ENCODE data around the gene GOLGA2.
"Not testable (repeated sequence)": the region's sequence is repeated elsewhere in the genome, so short reads cannot be mapped to it uniquely, and the experiment has no call there.

The GOLGA2 gene

DNA sequence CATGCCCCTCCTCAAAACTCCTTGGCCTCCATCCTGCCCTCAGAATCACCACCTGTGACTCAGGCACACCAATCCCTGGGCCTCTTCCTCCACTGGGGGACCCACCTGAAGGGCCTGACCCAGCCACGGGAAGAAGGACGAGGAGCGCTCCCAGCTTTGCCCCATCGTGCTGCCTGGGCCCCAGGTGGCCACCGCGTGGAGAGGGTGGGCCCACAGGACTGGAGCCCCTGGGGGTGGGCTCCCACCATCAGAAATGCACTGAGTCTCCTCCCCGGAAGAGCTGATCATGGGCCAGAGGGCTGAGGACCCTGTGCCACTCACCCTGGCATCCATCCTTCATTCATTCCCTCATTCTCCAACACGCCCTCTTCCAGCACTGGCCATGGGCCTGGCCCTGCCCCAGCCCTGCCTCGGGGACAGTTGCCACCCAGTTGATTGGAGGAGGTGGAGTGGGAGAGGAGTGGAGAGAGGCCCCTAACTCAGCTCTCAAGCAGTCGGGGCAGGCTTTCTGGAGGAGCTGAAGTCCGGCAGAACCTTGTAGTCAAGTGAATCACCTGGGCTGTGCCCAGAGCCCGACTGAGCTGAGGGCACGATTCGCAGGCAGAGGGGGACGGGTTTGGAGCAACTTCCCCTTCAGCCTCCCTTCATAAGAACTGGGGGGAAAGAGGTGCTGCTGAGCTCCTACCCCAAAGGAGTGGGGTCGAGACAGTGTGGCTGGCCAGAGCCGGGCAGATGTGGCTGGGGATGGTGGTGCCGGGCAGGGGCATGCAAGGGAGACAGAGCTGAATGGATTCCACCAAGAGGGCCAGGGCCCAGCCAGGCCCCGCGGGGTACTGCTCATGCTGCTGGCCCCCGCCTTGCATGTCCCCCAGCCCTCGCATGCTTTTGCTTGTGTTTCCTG lies 43.0 kb downstream of the GOLGA2 start:
- no peak for DNase-seq

DNA sequence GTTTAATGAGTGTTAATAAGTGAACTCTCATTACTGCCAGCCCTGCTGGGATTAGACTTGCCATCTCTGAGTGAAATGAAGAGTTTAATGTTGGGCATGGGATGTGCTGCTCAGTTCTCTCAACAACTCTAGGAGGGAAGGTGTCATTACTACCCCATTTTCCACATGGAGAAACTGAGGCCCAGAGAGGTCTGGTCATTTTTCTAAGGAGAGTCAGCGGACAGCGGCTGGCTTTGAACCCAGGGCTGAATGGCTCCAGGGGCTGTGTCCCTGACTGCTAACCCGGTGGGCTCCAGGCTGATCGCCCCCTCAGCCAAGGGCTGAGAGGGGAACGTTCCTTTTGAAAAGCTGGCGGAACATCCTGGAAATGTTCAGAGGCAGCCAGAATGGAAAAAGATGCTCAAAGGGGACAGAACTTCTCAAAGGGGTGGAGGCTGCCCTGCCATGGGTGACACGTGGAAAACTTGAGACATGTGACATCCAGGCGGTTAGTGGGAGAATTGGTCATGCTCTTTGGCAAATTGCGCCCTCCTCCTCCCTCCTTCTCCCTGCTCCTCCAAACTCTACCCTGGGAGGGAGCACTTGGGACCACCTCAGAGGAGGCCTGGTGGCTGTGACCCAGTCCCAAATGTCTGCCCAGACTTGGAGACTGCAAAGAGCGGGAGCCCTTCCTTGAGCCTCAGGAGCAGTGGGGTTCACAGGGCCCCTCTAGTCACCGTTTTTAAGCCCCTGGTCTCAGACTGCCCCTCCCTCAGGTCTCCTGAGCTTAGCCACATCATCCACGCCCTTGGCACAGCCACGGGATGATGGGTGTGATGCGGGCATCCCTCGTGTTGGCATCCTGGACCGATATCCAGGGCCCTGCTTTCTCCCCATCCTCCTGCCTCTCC lies 43.9 kb downstream of the GOLGA2 start:
- DNase-seq: no peak

DNA sequence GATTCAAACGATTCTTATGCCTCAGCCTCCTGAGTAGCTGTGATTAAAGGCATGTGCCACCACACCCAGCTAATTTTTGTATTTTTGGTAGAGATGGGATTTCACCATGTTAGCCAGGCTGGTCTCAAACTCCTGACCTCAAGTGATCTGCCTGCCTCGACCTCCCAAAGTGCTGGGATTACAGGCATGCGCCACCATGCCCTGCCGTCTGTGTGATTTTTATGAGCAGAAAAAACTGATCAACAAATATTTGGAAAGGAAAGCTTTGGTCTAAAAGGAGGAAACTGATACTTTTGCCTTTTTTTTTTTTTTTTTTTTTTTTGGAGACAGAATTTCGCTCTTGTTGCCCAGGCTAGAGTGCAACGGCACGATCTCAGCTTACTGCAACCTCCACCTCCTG lies 44.9 kb downstream of the GOLGA2 start:
- not testable (repeated sequence) for DNase-seq

DNA sequence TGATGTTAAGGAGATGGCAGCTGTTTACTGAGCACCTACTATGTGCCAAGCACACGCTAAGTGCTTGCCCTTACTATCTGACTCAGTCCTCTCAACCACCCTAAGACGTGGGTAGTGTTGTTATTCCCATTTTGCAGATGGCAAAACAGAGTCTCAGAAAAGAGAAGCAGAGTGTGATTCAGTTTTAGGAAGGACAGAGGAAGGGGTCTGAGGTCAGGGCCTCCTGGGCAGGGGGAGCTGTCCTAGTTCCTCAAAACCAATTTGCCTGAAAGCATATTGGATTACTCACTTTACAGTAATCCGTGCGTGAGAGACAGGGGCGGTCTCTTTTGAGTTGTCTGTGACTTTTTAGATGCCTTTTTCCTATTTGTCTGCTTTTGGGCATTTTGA lies 49.4 kb downstream of the GOLGA2 start:
- no peak for DNase-seq

DNA sequence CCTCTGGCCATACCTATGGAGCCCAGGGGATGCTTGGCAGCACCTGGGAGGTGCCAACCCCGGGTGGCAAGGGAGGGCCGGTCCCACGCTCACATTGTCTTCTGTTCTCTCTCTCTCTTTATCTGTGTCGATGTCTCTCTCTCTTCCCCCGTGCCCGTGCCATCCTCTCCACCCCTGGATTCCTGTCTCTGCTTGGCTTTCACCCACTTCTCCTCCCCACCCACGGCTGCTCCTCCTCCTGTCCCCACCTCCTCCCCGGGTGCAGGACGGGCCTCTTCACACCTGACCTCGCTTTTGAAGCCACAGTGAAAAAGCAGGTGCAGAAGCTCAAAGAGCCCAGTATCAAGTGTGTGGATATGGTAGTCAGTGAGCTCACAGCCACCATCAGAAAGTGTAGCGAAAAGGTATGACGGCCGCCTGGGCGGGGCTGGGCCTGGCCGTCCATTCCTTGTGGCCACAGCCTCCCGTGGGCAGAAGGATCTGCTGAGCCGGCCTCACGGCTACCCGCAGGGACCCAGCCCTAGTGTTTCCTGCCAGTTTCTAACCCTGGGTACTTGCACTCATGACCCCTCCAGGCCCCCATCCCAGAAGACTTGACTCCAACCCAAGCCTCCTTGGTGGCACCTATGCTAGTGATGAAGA lies 49.9 kb downstream of the GOLGA2 start:
- DNase-seq: no peak

DNA sequence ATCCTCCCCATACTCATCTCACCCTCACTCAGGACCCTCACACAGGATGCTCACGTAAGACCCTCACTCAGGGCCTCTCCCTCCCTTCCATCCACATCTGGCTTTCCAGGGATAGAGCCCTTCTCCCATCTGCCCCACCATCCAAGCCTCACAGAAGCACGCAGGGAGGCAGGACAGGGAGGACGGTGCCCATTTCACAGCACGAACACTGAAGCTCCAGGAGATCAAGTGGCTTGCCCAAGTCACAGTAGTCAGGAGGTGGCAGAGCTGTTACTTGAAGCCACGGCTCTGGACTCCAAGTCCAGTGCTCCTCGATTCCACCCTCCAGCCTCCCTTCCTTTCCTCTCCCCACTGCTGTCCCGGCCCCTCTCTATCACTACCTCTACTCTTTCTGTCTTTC lies 50.9 kb downstream of the GOLGA2 start:
- no peak for DNase-seq

DNA sequence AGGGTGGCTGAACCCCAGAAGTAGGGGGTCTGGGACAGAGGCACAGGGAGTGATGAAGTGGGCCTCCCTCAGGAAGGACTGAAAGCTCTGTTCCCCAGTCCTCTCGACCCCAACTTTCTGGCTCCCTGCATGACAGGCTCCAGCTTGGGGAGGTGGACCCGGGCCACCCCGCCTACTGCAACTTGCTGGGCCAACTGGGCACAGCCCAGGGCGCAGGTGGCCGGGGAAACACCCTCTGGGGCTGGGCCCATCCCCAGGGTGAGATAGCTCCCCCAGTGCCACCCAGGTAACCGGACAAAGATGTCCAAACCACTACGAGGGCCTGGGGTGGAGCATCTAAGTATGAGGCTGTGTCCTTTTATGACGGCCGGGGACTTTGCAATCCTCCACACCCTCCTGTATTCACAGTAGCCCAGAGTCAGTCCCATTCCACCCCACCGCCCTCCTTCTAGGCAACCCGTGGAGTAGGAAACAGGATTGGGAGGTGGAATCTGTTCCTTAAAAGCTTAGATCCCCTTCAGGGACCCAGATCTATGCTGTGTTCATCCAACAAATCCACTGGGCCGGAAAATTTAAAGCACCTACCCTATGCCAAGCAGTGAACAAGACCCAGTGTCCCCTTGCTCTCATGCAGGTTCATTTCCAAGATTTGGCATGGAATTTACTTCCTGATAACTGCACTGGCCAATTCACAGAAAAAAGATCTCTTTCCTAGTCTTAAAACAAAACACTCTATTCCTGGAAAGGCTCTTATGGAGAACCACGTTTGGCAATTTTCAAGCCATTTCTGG lies 52.7 kb downstream of the GOLGA2 start:
- DNase-seq: no peak

DNA sequence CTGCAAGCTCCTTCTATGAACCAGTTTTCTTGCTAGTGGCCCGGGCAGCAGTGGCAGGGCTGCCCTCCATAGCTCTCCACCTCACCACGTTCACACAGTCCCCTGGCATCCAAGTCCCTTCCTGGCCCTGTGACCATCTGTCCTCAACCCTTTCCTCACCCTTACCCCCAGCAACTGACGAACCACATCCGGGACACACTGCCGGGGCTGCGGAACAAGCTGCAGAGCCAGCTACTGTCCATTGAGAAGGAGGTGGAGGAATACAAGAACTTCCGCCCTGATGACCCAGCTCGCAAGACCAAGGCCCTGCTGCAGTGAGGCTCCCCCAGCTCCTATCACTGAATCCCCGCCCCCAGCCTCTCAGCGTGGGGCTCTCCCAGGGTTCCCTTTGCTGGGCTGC lies 53.8 kb downstream of the GOLGA2 start:
- no peak for DNase-seq

DNA sequence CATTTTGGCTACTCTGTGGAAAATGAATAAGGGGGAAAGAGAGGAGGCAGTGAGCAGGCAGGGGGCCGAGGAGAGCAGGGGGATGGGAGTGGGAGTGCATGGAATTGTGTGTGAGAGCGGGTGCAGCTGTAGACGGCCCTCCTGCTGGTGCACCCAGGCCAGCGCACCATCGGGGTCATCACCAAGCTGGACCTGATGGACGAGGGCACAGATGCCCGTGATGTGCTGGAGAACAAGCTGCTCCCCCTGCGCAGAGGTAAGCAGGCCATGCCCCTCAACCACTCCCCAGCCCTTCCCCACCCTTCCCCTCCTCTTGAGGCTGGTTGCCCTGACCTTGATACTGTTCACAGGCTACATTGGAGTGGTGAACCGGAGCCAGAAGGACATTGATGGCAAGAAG lies 56.0 kb downstream of the GOLGA2 start:
- no peak for DNase-seq

DNA sequence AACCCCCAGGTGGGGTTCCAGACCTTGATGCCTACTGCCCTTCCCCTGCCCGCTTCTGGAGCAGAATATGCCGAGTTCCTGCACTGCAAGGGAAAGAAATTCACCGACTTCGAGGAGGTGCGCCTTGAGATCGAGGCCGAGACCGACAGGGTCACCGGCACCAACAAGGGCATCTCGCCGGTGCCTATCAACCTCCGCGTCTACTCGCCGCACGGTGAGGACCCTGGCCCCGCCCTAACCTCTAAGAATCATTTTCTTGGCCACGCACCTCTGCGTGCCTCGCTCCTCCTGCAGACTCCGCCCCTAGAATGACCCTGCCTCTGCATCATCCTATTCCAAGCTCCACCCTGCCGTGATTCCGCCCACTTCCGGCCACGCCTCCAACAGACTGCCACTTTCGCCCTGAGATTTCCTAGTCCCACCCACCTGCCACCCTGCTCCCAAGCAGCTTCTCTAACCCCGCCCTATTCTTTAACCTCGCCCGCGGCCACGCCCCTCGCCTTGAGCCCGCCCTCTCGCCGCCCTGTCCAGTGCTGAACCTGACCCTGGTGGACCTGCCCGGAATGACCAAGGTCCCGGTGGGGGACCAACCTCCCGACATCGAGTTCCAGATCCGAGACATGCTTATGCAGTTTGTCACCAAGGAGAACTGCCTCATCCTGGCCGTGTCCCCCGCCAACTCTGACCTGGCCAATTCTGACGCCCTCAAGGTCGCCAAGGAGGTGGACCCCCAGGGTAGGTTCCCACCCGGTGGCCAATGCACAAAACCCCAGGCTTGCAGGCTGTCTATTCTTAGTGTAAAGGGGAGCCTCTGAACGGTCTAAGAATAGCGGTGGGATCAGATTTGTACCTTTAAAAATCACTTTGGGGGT lies 57.1 kb downstream of the GOLGA2 start:
- DNase-seq: peak in 2 of 3 experiments; percentile 11 to 80

DNA sequence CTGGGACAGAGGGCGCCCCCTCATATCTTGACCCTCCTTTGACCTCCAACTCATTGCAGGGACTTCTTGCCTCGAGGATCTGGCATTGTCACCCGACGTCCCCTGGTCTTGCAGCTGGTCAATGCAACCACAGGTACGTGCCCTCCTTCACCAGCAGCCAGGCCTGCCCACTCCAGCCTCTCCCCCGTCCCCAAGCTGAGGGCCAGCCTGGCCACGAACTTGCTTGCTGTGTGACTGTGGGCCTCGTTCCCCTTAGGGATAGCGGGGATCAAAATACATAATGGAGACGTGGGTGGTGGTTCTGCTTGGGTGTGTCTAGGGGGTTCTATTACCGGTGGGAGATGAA lies 57.7 kb downstream of the GOLGA2 start:
- no peak for DNase-seq

DNA sequence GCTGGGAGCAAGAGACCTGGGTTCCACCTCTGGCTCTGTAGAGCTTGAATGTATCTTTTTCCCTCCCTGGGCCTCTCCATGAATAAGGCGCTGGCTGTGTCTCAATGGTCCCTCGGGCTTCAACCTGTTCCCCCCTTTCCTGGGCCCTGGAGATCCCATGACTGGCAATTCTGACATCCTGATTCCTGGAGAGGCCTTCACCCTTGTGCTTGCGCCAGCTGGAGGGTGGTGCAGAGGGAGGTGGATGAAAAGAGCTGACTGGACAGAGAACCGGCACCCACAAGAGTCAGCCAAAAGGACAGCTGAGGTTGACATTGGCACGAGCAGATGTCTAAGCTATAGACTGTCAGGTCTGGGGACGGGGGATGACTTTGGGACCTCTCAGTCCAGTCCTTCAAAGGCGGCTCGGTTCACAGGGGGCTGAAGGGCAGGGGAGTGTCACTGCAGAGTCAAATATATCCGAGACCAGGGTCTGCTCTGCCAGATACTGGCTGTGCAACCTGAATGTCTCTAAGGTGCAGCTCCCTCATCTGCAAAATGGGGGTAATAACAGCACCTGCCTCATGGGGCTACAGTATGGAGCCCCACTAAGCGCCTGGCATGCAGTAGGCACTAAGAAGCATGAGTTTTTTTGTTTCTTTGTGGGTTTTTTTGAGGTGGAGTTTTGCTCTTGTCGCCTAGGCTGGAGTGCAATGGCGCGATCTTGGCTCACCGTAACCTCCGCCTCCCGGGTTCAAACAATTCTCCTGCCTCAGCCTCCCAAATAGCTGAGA lies 58.8 kb downstream of the GOLGA2 start:
- DNase-seq: no peak

DNA sequence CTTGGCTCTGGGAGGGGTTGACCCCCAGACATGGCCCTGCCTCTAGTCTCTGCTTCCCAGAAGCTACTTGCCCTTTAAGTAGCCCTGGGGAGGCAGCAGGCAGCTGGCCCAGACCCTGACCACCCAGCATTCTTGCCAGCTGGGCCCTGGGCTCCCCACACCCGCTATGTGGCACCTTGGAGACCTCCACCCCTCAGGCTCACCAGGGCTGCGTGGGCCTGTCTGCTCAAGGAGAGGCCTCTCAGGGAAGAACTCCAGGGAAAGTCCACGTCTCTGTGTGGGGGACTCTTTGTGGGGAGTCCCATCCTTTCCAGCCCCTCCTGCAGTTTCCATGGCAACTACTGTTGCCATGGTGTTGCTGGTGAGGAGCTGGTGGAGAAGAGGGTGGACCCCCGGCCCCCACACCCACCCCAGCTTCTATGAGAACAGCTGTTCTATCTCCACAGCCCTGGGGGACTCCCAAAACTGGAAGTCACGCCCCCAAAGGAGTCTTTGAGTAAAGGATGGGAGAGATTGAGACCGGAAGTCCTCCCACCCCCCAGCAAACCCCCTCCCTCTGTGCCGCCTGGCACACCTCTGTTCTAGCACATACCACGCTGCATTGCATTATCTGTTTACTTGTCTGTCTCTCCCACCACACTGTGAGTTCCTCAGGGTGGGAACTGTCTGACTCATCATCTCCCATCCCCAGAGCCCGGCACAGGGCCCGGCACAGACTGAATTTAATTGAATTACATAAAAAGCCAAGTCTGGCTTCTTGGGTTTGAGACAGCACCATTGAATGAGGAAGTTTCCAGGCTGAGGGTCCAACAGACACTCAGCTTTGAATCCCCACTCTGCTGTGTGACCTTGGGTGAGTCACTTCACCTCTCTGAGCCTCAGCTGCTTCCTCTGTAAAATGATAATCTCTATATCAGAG lies 60.1 kb downstream of the GOLGA2 start:
- DNase-seq: no peak

DNA sequence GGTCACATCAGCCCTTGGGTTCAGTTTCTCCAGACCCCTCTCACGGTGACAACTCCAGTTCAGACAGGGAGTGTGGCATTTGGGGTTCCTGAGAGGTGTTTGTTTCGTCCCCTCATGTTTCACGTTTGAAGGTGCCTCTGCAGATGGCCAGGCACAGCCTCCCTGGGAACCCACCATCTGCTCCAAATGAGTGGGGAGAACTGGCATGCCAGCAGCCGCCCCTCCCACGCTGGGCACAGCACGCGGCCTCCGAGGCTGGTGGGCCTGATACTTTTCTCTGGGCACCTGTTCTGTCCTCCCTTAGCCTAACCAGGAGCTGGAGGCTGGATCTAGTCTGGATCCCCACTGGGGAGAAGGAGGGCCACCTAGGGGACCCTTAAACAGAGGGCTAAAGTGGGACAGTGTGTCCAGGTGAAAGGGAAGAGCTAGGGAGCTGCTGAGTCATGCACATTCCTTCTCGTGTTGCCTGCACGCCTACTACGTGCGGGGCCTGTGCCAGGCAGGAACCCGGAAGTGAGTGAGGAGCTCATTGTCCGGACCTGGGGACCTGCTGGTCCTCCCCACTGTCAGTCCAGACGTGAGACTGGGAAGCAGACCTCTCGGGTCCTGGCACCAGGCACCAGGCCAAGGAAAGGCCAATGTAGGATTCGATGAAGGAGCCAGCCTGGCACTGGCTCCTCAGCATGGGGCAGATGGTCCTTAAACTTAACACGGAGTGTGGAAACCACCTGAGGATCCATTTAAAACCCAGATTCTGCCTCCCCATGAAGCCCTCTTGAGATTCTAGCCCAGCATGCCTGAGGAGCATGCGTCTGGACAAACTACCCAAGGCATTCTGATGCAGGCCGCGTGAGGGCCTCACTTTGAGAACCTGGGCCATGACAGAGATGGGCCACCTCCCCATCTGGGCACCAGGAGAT lies 61.0 kb downstream of the GOLGA2 start:
- no peak for DNase-seq

DNA sequence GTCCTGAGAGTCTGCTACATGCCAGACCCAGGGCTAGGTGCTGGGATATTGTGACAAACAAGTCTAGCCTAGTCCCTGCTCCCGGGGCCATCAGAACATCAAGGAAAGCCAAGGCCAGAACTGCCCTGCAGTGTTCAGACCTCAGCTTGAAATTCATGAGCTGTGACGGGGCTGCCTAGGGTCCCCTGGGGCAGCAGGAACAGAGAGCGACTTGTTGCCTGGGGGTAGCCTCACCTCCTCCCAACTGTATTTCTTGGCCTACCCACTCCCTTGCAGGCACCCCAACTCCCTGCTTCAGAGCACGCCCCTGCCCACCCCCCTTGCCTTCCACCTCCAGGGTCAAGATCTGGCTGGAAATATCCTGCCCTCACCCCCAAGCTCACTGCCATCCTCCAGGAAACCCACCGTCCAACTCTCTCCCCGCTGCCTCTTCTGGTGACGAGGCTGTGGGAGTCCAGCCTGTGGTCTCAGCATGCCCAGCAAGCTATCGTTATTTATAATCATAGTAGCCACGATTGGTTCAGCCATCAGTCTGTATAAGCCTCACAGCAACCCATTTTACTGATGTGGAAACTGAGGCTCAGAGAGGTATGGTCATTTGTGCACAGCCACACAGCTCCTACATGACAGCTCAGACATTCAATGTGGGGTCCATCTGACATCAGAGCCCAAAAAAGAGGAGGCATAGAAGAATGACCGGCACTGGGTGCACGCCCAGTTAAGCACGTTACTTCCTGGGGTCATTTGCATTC lies 61.9 kb downstream of the GOLGA2 start:
- DNase-seq: no peak

DNA sequence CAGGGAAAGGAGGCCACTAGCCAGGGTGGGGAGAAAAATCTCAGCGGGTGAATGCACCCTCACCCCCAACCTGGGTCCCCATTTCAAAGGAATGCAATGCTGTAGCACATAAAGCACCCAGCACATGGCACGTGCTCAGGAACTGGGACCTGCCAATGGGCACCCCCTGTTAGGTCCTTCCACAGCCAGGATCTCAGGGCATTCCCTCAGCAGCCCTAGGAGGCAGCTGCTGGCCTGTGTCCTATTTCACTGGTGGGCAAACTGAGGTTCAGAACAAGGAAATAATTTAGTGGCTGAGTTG lies 63.9 kb downstream of the GOLGA2 start:
- no peak for DNase-seq

DNA sequence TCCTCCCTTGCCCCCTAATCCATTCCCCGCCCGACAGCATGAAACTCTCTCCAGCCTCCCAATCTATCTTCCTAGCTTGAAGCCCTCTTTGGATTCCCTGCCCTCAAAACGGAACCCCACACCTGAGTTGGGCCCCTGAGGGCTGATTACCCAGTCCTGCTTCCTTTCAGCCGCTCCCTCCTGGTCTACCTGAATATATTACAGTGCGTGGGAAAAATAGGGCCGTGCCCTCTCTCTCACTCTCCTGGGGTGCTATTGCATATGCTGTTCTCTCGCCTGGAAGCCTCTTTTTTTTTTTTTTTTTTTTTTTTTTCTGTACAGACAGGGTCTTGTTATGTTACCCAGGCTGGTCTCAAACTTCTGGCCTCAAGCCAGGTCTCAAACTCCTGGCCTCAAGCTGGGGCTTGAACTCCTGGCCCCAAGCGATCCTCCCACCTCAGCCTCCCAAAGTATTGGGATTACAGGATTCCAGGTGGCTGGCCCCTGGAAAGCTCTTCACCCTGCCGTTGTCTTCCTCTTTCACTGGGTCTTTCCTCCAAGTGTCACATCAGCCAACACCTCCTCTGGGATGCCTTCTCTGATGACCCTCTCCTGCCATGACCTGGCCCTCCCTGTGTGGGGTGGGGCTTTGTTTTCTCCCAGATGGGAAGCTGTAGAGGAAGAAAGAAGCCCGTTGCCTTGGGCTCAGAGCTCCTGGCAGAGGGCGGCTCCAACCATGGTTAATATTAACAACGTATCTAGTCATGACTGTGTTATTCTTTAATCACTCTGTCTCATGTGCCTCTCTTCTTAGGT lies 64.4 kb downstream of the GOLGA2 start:
- no peak for DNase-seq
